HG02981 (cell line): ENCODE results near the gene ATXN3.

ENCODE experiments used
- ATAC-seq: cut with Tn5 transposase; IDR thresholded peaks from one replicate; pipeline ENCODE4 v1.9.1; 2021; ENCODE audit warnings: mild to moderate bottlenecking, moderate library complexity; ENCODE audit not compliant: unreplicated experiment

ATXN3 gene

GRCh38 chr14:92010644-92011043 lies 95.7 kb downstream of the ATXN3 start:
- ATAC-seq, result no peak

GRCh38 chr14:92009604-92010003 lies 96.8 kb downstream of the ATXN3 start:
- no peak for ATAC-seq
